ENCODE results near the gene EXOC4.

The EXOC4 gene

GRCh38 chr7:133959505-133959904, 706.6 kb downstream of the EXOC4 start:
- in situ Hi-C loops (cut with HindIII; ENCODE audit: low sequenced_read_pairs): no loop called here
- H3K4me3 ChIP-seq (ENCODE audit: low read depth, low read length): no peak overlapping the region
- DNase-seq (ENCODE audit: low read depth): no peak
- TF ChIP-seq CTCF (IDR thresholded peaks at IDR 0.05; ENCODE audit: low read depth, low read length, missing control alignments): no peak

GRCh38 chr7:133961724-133962123, 708.8 kb downstream of the EXOC4 start:
- TF ChIP-seq CTCF (IDR thresholded peaks at IDR 0.05; ENCODE audit: low read depth, low read length, missing control alignments): no peak
- no peak for DNase-seq (ENCODE audit: low read depth)
- in situ Hi-C loops (cut with HindIII; ENCODE audit: low sequenced_read_pairs): no loop called here

GRCh38 chr7:133962646-133963045, 709.8 kb downstream of the EXOC4 start:
- no peak for DNase-seq (ENCODE audit: low read depth)
- TF ChIP-seq CTCF (IDR thresholded peaks at IDR 0.05; ENCODE audit: low read depth, low read length, missing control alignments): no peak
- no peak overlapping the region for H3K4me3 ChIP-seq (ENCODE audit: low read depth, low read length)
- in situ Hi-C loops (cut with HindIII; ENCODE audit: low sequenced_read_pairs): no loop called here

More at GRCh38 chr7:133961724-133962123, 708.8 kb downstream of the EXOC4 start:
- H3K4me3 ChIP-seq (ENCODE audit: low read depth, low read length): no peak overlapping the region

- DNase-seq (ENCODE audit: low read depth): no peak
- TF ChIP-seq CTCF (IDR thresholded peaks at IDR 0.05; ENCODE audit: low read depth, low read length, missing control alignments): no peak
- in situ Hi-C loops (cut with HindIII; ENCODE audit: low sequenced_read_pairs): no loop called here
- no peak overlapping the region for H3K4me3 ChIP-seq (ENCODE audit: low read depth, low read length)
Measured at GRCh38 chr7:133963629-133964028, 710.8 kb downstream of the EXOC4 start.

- no peak overlapping the region for H3K4me3 ChIP-seq (ENCODE audit: low read depth, low read length)
- no peak for TF ChIP-seq CTCF (IDR thresholded peaks at IDR 0.05; ENCODE audit: low read depth, low read length, missing control alignments)
- in situ Hi-C loops (cut with HindIII; ENCODE audit: low sequenced_read_pairs): no loop called here
- no peak for DNase-seq (ENCODE audit: low read depth)
Measured at GRCh38 chr7:133971625-133972024, 718.7 kb downstream of the EXOC4 start.

GRCh38 chr7:133973710-133974109, 720.8 kb downstream of the EXOC4 start:
- no peak overlapping the region for H3K4me3 ChIP-seq (ENCODE audit: low read depth, low read length)
- in situ Hi-C loops (cut with HindIII; ENCODE audit: low sequenced_read_pairs): no loop called here
- no peak for DNase-seq (ENCODE audit: low read depth)
- TF ChIP-seq CTCF (IDR thresholded peaks at IDR 0.05; ENCODE audit: low read depth, low read length, missing control alignments): no peak

GRCh38 chr7:133975130-133975529, 722.3 kb downstream of the EXOC4 start:
- no peak for TF ChIP-seq CTCF (IDR thresholded peaks at IDR 0.05; ENCODE audit: low read depth, low read length, missing control alignments)
- in situ Hi-C loops (cut with HindIII; ENCODE audit: low sequenced_read_pairs): no loop called here
- no peak for DNase-seq (ENCODE audit: low read depth)
- H3K4me3 ChIP-seq (ENCODE audit: low read depth, low read length): no peak overlapping the region

Data from astrocyte of the cerebellum (primary cell).